OCI-LY1 (cell line): ENCODE data around the gene PLA2G4B.
"Not testable (repeated sequence)": the region's sequence is repeated elsewhere in the genome, so short reads cannot be mapped to it uniquely, and the experiment has no call there.

ENCODE experiments used
- H2AFZ ChIP-seq: fragments of 200-600 bp; sonication (generic), shearing (Covaris generic); 2 replicates; pipeline ENCODE4 v1.6.0; 2014; ENCODE audit warnings: antibody characterized with exemption, mild to moderate bottlenecking, low read length
- H3F3A ChIP-seq: fragments of 200-600 bp; sonication (generic), shearing (Covaris generic); 2 replicates; pipeline ENCODE4 v1.6.0; 2014; ENCODE audit warnings: mild to moderate bottlenecking, antibody characterized with exemption, low read length, moderate library complexity; ENCODE audit not compliant: insufficient read depth
- H3K27ac ChIP-seq: fragments of 200-600 bp; sonication (generic); 2 replicates; pipeline ENCODE4 v1.5.1; 2014; ENCODE audit warnings: low read length, mixed run types, mild to moderate bottlenecking, low read depth; ENCODE audit not compliant: poor library complexity, severe bottlenecking
- H3K27me3 ChIP-seq: fragments of 200-600 bp; sonication (generic); 2 replicates; pipeline ENCODE4 v1.6.0; 2014; ENCODE audit warnings: antibody characterized with exemption, mild to moderate bottlenecking, low read length, moderate library complexity; ENCODE audit not compliant: insufficient read depth
- H3K36me3 ChIP-seq: fragments of 200-600 bp; sonication (generic); 2 replicates; pipeline ENCODE4 v1.6.1; 2014; ENCODE audit warnings: mild to moderate bottlenecking, antibody characterized with exemption, low read length, moderate library complexity, mixed read lengths; ENCODE audit not compliant: insufficient read depth
- H3K4me1 ChIP-seq: fragments of 200-600 bp; sonication (generic); 2 replicates; pipeline ENCODE4 v1.5.1; 2014; ENCODE audit warnings: mild to moderate bottlenecking, low read length, moderate library complexity; ENCODE audit not compliant: insufficient read depth, severe bottlenecking
- H3K4me2 ChIP-seq: fragments of 200-600 bp; sonication (generic), shearing (Covaris generic); 2 replicates; pipeline ENCODE4 v1.6.1; 2014; ENCODE audit warnings: low read length
- H3K4me3 ChIP-seq: fragments of 200-600 bp; sonication (generic); 2 replicates; pipeline ENCODE4 v1.5.1; 2014; ENCODE audit warnings: low read length, low read depth, mild to moderate bottlenecking, mixed read lengths; ENCODE audit not compliant: poor library complexity, severe bottlenecking
- H3K79me2 ChIP-seq: fragments of 200-600 bp; shearing (Covaris generic); 2 replicates; pipeline ENCODE4 v1.6.1; 2016; ENCODE audit warnings: mixed run types, low read length, mixed read lengths; ENCODE audit not compliant: insufficient read depth
- H3K9ac ChIP-seq: fragments of 200-600 bp; sonication (generic), shearing (Covaris generic); 2 replicates; pipeline ENCODE4 v1.6.1; 2014; ENCODE audit warnings: mild to moderate bottlenecking, low read length, mixed read lengths
- H3K9me2 ChIP-seq: fragments of 200-600 bp; sonication (generic), shearing (Covaris generic); 2 replicates; pipeline ENCODE4 v1.6.1; 2014; ENCODE audit warnings: low read depth, mild to moderate bottlenecking, low read length, mixed read lengths
- H3K9me3 ChIP-seq: fragments of 200-600 bp; shearing (Covaris generic); 2 replicates; pipeline ENCODE4 v1.6.1; 2014; ENCODE audit warnings: low read length, mixed read lengths
- H4K20me1 ChIP-seq: fragments of 200-600 bp; sonication (generic), shearing (Covaris generic); 2 replicates; pipeline ENCODE4 v1.6.0; 2016; ENCODE audit warnings: mild to moderate bottlenecking, low read length; ENCODE audit not compliant: insufficient read depth
- CTCF ChIP-seq: fragments of 200-600 bp; sonication (generic), shearing (Covaris generic); IDR thresholded peaks from 2 replicates; pipeline ENCODE4 v1.5.1; 2017; ENCODE audit warnings: mild to moderate bottlenecking, antibody characterized with exemption, low read length, moderate library complexity, mixed read lengths
- EZH2 ChIP-seq: fragments of 200-600 bp; sonication (generic), shearing (Covaris generic); IDR thresholded peaks from 2 replicates; pipeline ENCODE4 v1.8.0; 2017; ENCODE audit warnings: borderline replicate concordance, mixed run types, mild to moderate bottlenecking, antibody characterized with exemption, low read length, moderate library complexity, mixed read lengths

The PLA2G4B gene

DNA sequence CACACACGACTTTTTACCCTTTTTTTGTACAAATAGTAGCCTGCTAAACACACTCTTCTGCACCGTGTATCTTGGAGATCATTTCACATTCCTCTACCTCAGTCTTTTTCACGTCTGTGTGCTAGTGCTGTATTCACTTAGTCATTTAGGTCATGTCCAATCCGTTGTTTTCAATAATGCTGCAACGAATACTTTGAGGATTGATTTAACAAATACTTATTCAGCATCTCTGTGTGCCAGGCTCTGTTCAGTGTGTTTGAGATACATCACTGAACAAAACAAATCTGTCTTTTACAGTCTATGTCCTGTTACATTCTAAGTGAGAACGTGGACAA lies 9.9 kb upstream of the PLA2G4B start:
- no peak overlapping the region for H2AFZ ChIP-seq

DNA sequence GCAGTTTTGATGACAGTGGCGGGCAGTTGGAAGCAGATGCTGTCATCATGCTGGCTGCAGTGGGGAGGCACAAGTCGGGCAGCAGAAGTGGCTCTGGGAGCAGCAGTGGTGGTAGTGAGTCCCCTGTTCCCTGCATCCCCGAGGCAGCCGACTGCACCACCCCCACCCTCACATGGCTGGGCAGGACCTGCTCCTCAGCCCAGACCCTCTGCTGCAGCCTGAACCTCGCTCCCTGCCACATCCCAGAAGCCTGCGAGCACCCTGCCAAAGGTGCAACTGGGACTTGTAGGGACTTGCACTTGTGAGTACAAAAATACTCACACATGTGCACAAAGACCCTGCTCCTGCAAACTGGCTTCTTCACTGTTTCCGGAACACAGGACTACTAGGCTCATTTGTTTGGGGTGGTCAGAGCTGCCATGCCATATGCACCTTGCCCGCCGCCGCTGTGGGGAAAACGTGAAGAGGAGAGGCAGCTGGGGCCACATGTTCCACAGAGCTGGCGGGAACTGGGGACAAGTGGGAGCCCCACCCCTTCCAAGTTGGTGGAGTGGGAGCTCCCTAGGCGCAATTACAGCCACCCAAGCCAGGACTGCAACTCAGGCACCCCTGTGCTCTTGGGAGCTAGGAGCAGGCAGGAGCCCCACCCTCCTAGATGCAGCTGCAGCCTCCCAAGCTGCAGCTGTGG lies 8.5 kb upstream of the PLA2G4B start:
- Histone ChIP-seq H3K4me3 (no peak overlapping the region), H3F3A (no peaks in the 10 kb centered on the region), H3K36me3 (no peaks in the 10 kb centered on the region), H3K4me2 (no peak overlapping the region), H2AFZ (no peak overlapping the region), H3K79me2 (no peaks in the 10 kb centered on the region), H3K9ac (no peak overlapping the region), H3K27me3 (no peaks in the 10 kb centered on the region), H3K9me3 (no peaks in the 10 kb centered on the region), H3K27ac (no peak overlapping the region), H3K9me2 (no peaks in the 10 kb centered on the region), H3K4me1 (peaks cover 18% of the 10 kb centered on the region), H4K20me1 (no peaks in the 10 kb centered on the region)
- TF ChIP-seq CTCF: no peak
- no peak for TF ChIP-seq EZH2

More for the DNA sequence above, 9.9 kb upstream of the PLA2G4B start:
- Histone ChIP-seq H3K4me3 (peak overlapping the region; percentile 82), H3K79me2 (no peaks in the 10 kb centered on the region), H3F3A (no peaks in the 10 kb centered on the region), H3K36me3 (no peaks in the 10 kb centered on the region), H4K20me1 (no peaks in the 10 kb centered on the region), H3K9ac (peak overlapping the region; percentile 71), H3K4me1 (peaks cover 18% of the 10 kb centered on the region), H3K9me3 (no peaks in the 10 kb centered on the region), H3K4me2 (peak overlapping the region; percentile 91), H3K9me2 (no peaks in the 10 kb centered on the region), H3K27me3 (no peaks in the 10 kb centered on the region), H3K27ac (no peak overlapping the region)
- TF ChIP-seq EZH2 (no peak), CTCF (no peak)

DNA sequence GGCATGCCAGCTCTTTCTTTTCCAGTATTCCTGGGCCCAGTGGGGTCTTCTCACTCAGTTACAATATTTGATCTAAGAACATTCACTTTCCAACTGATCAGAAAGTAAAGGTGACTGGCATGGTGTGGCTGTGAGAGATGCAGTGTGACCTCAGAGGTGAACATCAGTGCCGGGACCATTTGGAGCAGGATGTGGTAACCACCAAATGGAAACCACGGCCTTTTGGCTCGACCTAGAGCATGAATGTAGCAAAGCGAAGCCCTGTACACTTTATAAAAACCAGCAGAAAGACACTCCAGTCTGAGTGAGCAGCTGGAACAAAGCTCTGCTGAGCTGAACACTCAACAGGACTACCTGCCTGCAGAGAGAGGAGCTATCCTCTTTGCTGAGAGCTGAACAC lies 7.4 kb upstream of the PLA2G4B start:
- H3K79me2 ChIP-seq, H3K9ac ChIP-seq, H4K20me1 ChIP-seq, H3K9me3 ChIP-seq, H3K4me3 ChIP-seq, H3K36me3 ChIP-seq, H3F3A ChIP-seq, H3K4me2 ChIP-seq, H2AFZ ChIP-seq, H3K27ac ChIP-seq, H3K9me2 ChIP-seq, H3K27me3 ChIP-seq: not testable (repeated sequence)
- peaks cover 18% of the 10 kb centered on the region for H3K4me1 ChIP-seq

DNA sequence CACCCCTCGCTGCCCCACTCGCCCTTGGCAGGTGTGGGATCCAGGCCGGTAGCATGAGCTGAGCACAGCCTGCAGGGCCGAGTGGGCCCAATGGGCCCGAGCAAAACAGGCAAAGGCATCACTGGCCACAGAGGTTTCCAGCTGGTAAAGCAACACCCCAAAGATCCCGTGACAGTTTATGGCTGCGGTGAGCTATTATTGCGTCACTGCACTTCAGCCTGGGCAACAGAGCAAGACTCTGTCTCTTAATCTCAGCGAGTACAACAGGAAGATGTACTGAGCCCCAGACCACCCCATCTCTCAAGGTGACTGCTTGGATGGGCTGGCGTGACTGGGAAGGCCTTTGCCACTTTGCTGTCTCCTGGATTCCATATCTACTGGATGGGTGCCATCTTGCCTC lies 6.4 kb upstream of the PLA2G4B start:
- Histone ChIP-seq H2AFZ (no peak overlapping the region), H3K9me3 (no peaks in the 10 kb centered on the region), H3K27me3 (no peaks in the 10 kb centered on the region), H3F3A (no peaks in the 10 kb centered on the region), H3K9me2 (no peaks in the 10 kb centered on the region), H3K79me2 (no peaks in the 10 kb centered on the region), H3K4me3 (no peak overlapping the region), H3K4me1 (peaks cover 17% of the 10 kb centered on the region), H3K9ac (no peak overlapping the region), H3K36me3 (no peaks in the 10 kb centered on the region), H3K27ac (no peak overlapping the region), H3K4me2 (no peak overlapping the region), H4K20me1 (no peaks in the 10 kb centered on the region)
- TF ChIP-seq CTCF: no peak
- TF ChIP-seq EZH2: no peak
